Neural progenitor cell (in vitro differentiated cells): ENCODE results near the gene NELFB. TPM values are rescaled to one million over a fixed set of nuclear protein-coding genes. Genes with fewer than 3 reads are reported as not detected.
A peak's percentile ranks its signal among the peaks of the same experiment; 100 is the strongest.

Experiments
- DNase-seq: peaks from one replicate; pipeline ENCODE4 v3.0.0-alpha.2; 2016; ENCODE audit warnings: low spot score
- H2AFZ ChIP-seq: fragments of 200-600 bp; sonication (generic); replicated peaks from 2 replicates; pipeline ENCODE4 v1.6.1; 2016; ENCODE audit warnings: antibody characterized with exemption
- H3F3A ChIP-seq: fragments of 200-600 bp; sonication (generic); 2 replicates; pipeline ENCODE4 v1.6.1; 2016; ENCODE audit warnings: antibody characterized with exemption, low read depth
- H3K27ac ChIP-seq: fragments of 200-600 bp; sonication (generic); 2 replicates; pipeline ENCODE4 v1.5.1; 2016; ENCODE audit warnings: mild to moderate bottlenecking
- H3K27me3 ChIP-seq: fragments of 200-600 bp; sonication (generic); 2 replicates; pipeline ENCODE4 v1.6.1; 2016; ENCODE audit warnings: mild to moderate bottlenecking, moderate library complexity
- H3K36me3 ChIP-seq: fragments of 200-600 bp; sonication (generic); 2 replicates; pipeline ENCODE4 v1.5.1; 2016
- H3K4me1 ChIP-seq: fragments of 200-600 bp; sonication (generic); 2 replicates; pipeline ENCODE4 v1.6.1; 2016; ENCODE audit warnings: mixed run types
- H3K4me2 ChIP-seq: fragments of 200-600 bp; sonication (generic); 2 replicates; pipeline ENCODE4 v1.6.1; 2016
- H3K4me3 ChIP-seq: fragments of 200-600 bp; sonication (generic); 2 replicates; pipeline ENCODE4 v1.5.1; 2016
- H3K79me2 ChIP-seq: fragments of 200-600 bp; sonication (generic); 2 replicates; pipeline ENCODE4 v1.6.1; 2016; ENCODE audit warnings: low read depth
- H3K9ac ChIP-seq: fragments of 200-600 bp; sonication (generic); 2 replicates; pipeline ENCODE4 v1.6.1; 2016
- H3K9me3 ChIP-seq: fragments of 200-600 bp; sonication (generic); 2 replicates; pipeline ENCODE4 v1.5.1; 2016; ENCODE audit warnings: low read depth
- H4K20me1 ChIP-seq: fragments of 200-600 bp; sonication (generic); 2 replicates; pipeline ENCODE4 v1.6.1; 2016; ENCODE audit warnings: low read depth
- H3K27ac Mint-ChIP-seq: 3 replicates; pipeline ENCODE4 v1.8.0; 2021; ENCODE audit warnings: mixed read lengths
- H3K27me3 Mint-ChIP-seq: 2 replicates; pipeline ENCODE4 v1.8.0; 2022; ENCODE audit warnings: low read depth, mild to moderate bottlenecking, inconsistent platforms, moderate library complexity, mixed read lengths; ENCODE audit not compliant: insufficient read depth
- H3K36me3 Mint-ChIP-seq: 3 replicates; pipeline ENCODE4 v1.8.0; 2021; ENCODE audit warnings: mixed read lengths
- H3K4me1 Mint-ChIP-seq: 3 replicates; pipeline ENCODE4 v1.8.0; 2021; ENCODE audit warnings: mixed read lengths
- H3K4me3 Mint-ChIP-seq: 3 replicates; pipeline ENCODE4 v1.8.0; 2021; ENCODE audit warnings: mild to moderate bottlenecking, moderate library complexity, mixed read lengths
- H3K9me3 Mint-ChIP-seq: 3 replicates; pipeline ENCODE4 v1.8.0; 2020; ENCODE audit warnings: mixed read lengths
- CTCF ChIP-seq: fragments of 200-600 bp; sonication (generic); IDR thresholded peaks from 2 replicates; pipeline ENCODE4 v1.5.1; 2017; ENCODE audit warnings: antibody characterized with exemption, mild to moderate bottlenecking
- EZH2 ChIP-seq: fragments of 200-600 bp; sonication (generic); IDR thresholded peaks from 2 replicates; pipeline ENCODE4 v1.6.1; 2017; ENCODE audit warnings: antibody characterized with exemption, mild to moderate bottlenecking, moderate library complexity
- EZH2phosphoT487 ChIP-seq: fragments of 200-600 bp; sonication (generic); IDR thresholded peaks from 2 replicates; pipeline ENCODE4 v1.6.1; 2017; ENCODE audit warnings: antibody characterized with exemption
- total RNA-seq: library from RNA; depleted of rRNA; stranded (reverse); fragments of >200 nt; gene quantifications from 2 replicates; pipeline ENCODE4 v1.2.3, GENCODE V29; 2015; ENCODE audit warnings: low replicate concordance

NELFB gene
- total RNA-seq, 1 donor from 2014 or later, result 35.2 TPM

- Histone ChIP-seq H2AFZ (no peak overlapping the region), H3K27ac (no peak overlapping the region), H3K9ac (no peak overlapping the region), H3K79me2 (peaks cover 18% of the 10 kb centered on the region), H3K4me2 (peak overlapping the region; percentile 99), H3K9me3 (no peaks in the 10 kb centered on the region), H3K4me1 (peaks cover 45% of the 10 kb centered on the region), H4K20me1 (peaks cover 46% of the 10 kb centered on the region), H3K27me3 (peaks cover 65% of the 10 kb centered on the region), H3F3A (peaks cover 78% of the 10 kb centered on the region), H3K4me3 (peak overlapping the region; percentile 83), H3K36me3 (no peaks in the 10 kb centered on the region)
- peak; percentile 39 for DNase-seq
- Mint-ChIP-seq H3K27me3 (peaks cover 12% of the 10 kb centered on the region), H3K9me3 (peaks cover 2% of the 10 kb centered on the region), H3K36me3 (peaks cover 3% of the 10 kb centered on the region), H3K4me1 (peaks cover 42% of the 10 kb centered on the region), H3K4me3 (peak overlapping the region; percentile 80), H3K27ac (no peak overlapping the region)
- TF ChIP-seq EZH2, result no peak
- no peak for TF ChIP-seq EZH2phosphoT487
- no peak for TF ChIP-seq CTCF
Observed at GRCh38 chr9:137298401-137299202, 43.5 kb downstream of the NELFB start.

- TF ChIP-seq EZH2phosphoT487 (no peak), EZH2 (no peak), CTCF (peak; percentile 4)
- peaks cover 3% of the 10 kb centered on the region for H3K36me3 Mint-ChIP-seq
- H3K4me1 Mint-ChIP-seq, result peaks cover 46% of the 10 kb centered on the region
- peaks cover 18% of the 10 kb centered on the region for H3K79me2 ChIP-seq
- peak overlapping the region; percentile 83 for H3K4me3 ChIP-seq
- H3K4me1 ChIP-seq, result peaks cover 49% of the 10 kb centered on the region
- peaks cover 10% of the 10 kb centered on the region for H3K27me3 Mint-ChIP-seq
- H3K27ac Mint-ChIP-seq, result no peak overlapping the region
- no peak overlapping the region for H3K27ac ChIP-seq
- H3K4me2 ChIP-seq, result peak overlapping the region; percentile 99
- no peak overlapping the region for H2AFZ ChIP-seq
- H3F3A ChIP-seq, result peaks cover 76% of the 10 kb centered on the region
- no peaks in the 10 kb centered on the region for H3K9me3 ChIP-seq
- peak overlapping the region; percentile 80 for H3K4me3 Mint-ChIP-seq
- DNase-seq, result peak; percentile 74
- H3K27me3 ChIP-seq, result peaks cover 63% of the 10 kb centered on the region
- peaks cover 2% of the 10 kb centered on the region for H3K9me3 Mint-ChIP-seq
- H3K36me3 ChIP-seq, result no peaks in the 10 kb centered on the region
- H3K9ac ChIP-seq, result no peak overlapping the region
- H4K20me1 ChIP-seq, result peaks cover 48% of the 10 kb centered on the region
Observed at GRCh38 chr9:137299203-137299565, 44.1 kb downstream of the NELFB start.

GRCh38 chr9:137299938-137300337, 44.8 kb downstream of the NELFB start:
- Histone ChIP-seq H3K9ac (no peak overlapping the region), H3K4me2 (peak overlapping the region; percentile 99), H3K4me1 (peaks cover 57% of the 10 kb centered on the region), H3K36me3 (no peaks in the 10 kb centered on the region), H3K79me2 (peaks cover 18% of the 10 kb centered on the region), H3K4me3 (peak overlapping the region; percentile 83), H3K27me3 (peaks cover 56% of the 10 kb centered on the region), H3F3A (peaks cover 71% of the 10 kb centered on the region), H3K9me3 (no peaks in the 10 kb centered on the region), H2AFZ (no peak overlapping the region), H3K27ac (no peak overlapping the region), H4K20me1 (peaks cover 50% of the 10 kb centered on the region)
- Mint-ChIP-seq H3K36me3 (peaks cover 3% of the 10 kb centered on the region), H3K27me3 (peaks cover 9% of the 10 kb centered on the region), H3K9me3 (no peaks in the 10 kb centered on the region), H3K4me3 (peak overlapping the region; percentile 98), H3K4me1 (peaks cover 45% of the 10 kb centered on the region), H3K27ac (peak overlapping the region; percentile 81)
- no peak for TF ChIP-seq CTCF
- TF ChIP-seq EZH2, result no peak
- no peak for TF ChIP-seq EZH2phosphoT487
- DNase-seq, result peak; percentile 59
